Measurements from ENCODE around the gene GPR142. TPM values are rescaled to one million over a fixed set of nuclear protein-coding genes. Genes with fewer than 3 reads are reported as not detected.

The GPR142 gene
- polyA plus RNA-seq, 1 of the 3 experiments (the other 2 are of a cell fraction) = not detected

GRCh38 chr17:74354561-74354960 lies 12.7 kb upstream of the GPR142 start:
- Histone ChIP-seq H3K9me3 (no peaks in the 10 kb centered on the region), H3K27ac (ENCODE audit: low read depth in 2 of 2, low read length in 1 of 2) (no peak overlapping the region), H3K9ac (no peak overlapping the region), H4K20me1 (ENCODE audit: insufficient read depth) (no peaks in the 10 kb centered on the region), H3K9me2 (no peaks in the 10 kb centered on the region), H3K27me3 (ENCODE audit: insufficient read depth) (no peaks in the 10 kb centered on the region), H3K4me1 (ENCODE audit: control insufficient read depth in 1 of 2, insufficient read depth in 2 of 2, low read depth in 1 of 2, low read length in 1 of 2) (peaks cover 0 to 2% of the 10 kb centered on the region in 2 experiments; a peak in 1 of 4 replicates), H2AFZ (ENCODE audit: low read depth) (no peak overlapping the region), H3K79me2 (ENCODE audit: insufficient read depth) (no peaks in the 10 kb centered on the region), H3K4me2 (no peak overlapping the region), H3K36me3 (replicated peaks in 1 of 2; ENCODE audit: control insufficient read depth in 1 of 2, insufficient read depth in 2 of 2, low read length in 1 of 2) (no peaks in the 10 kb centered on the region), H3K4me3 (ENCODE audit: low read depth in 2 of 2, low read length in 1 of 2) (no peak overlapping the region), H3F3A (replicated peaks; ENCODE audit: insufficient read depth) (no peaks in the 10 kb centered on the region)
- ChIA-PET CTCF (interaction anchor here (0.7 to 4.7 kb wide), 6 partner anchors 9 to 52 kb away, joined by 3 to 44 read pairs (median 4); partner anchors contain the start of gene GPR142), POLR2A (no interaction called here)
- TF ChIP-seq MAX (IDR thresholded peaks at IDR 0.05; ENCODE audit: low read depth) = no peak
- no peak for TF ChIP-seq CHD2 (IDR thresholded peaks at IDR 0.05; ENCODE audit: low read length, partially characterized antibody)
- no peak for TF ChIP-seq SMC3 (IDR thresholded peaks at IDR 0.05; ENCODE audit: low read depth, low read length)
- no peak for TF ChIP-seq TCF12 (IDR thresholded peaks at IDR 0.05)
- TF ChIP-seq RXRA (IDR thresholded peaks at IDR 0.05; ENCODE audit: borderline replicate concordance, low read depth) = no peak
- TF ChIP-seq RFX5 (IDR thresholded peaks at IDR 0.05; ENCODE audit: low read length) = no peak
- TF ChIP-seq FOXJ3 (CRISPR knock-in tag; IDR thresholded peaks at IDR 0.05) = no peak
- TF ChIP-seq MXI1 (IDR thresholded peaks at IDR 0.05; ENCODE audit: low read depth, low read length) = no peak
- no peak for TF ChIP-seq SIN3A (IDR thresholded peaks at IDR 0.05; ENCODE audit: borderline replicate concordance, low read depth, low read length)
- TF ChIP-seq FOSL2 (IDR thresholded peaks at IDR 0.05; ENCODE audit: borderline replicate concordance, low read depth) = no peak
- no peak for TF ChIP-seq ELF1 (IDR thresholded peaks at IDR 0.05)
- TF ChIP-seq IRF3 (IDR thresholded peaks at IDR 0.05; ENCODE audit: low read depth, low read length) = no peak
- TF ChIP-seq, protein P1, sequence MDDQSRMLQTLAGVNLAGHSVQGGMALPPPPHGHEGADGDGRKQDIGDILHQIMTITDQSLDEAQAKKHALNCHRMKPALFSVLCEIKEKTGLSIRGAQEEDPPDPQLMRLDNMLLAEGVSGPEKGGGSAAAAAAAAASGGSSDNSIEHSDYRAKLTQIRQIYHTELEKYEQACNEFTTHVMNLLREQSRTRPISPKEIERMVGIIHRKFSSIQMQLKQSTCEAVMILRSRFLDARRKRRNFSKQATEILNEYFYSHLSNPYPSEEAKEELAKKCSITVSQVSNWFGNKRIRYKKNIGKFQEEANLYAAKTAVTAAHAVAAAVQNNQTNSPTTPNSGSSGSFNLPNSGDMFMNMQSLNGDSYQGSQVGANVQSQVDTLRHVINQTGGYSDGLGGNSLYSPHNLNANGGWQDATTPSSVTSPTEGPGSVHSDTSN (IDR thresholded peaks at IDR 0.05) = no peak
- TF ChIP-seq, protein P2, sequence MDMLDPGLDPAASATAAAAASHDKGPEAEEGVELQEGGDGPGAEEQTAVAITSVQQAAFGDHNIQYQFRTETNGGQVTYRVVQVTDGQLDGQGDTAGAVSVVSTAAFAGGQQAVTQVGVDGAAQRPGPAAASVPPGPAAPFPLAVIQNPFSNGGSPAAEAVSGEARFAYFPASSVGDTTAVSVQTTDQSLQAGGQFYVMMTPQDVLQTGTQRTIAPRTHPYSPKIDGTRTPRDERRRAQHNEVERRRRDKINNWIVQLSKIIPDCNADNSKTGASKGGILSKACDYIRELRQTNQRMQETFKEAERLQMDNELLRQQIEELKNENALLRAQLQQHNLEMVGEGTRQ (IDR thresholded peaks at IDR 0.05; ENCODE audit: borderline replicate concordance, low read depth, low read length) = no peak
- TF ChIP-seq ZBTB33 (IDR thresholded peaks at IDR 0.05; ENCODE audit: borderline replicate concordance, low read depth) = no peak
- TF ChIP-seq TEAD4 (IDR thresholded peaks at IDR 0.05; ENCODE audit: borderline replicate concordance, insufficient read depth) = no peak
- TF ChIP-seq REST (IDR thresholded peaks at IDR 0.05; ENCODE audit: low read depth, low read length) = no peak
- TF ChIP-seq GABPA (IDR thresholded peaks at IDR 0.05; ENCODE audit: low read depth) = no peak
- DNase-seq = no peak
- 81% methylated on average over 8 of the region's 10 CpGs for WGBS (ENCODE audit: low lambda C conversion rate)

Data from SK-N-SH (cell line).